GM23338 (cell line): ENCODE measurements around the gene CEP44. TPM values are rescaled to one million over a fixed set of nuclear protein-coding genes. Genes with fewer than 3 reads are reported as not detected.

Experiments
- ATAC-seq: fragments of 200-7000 bp; cut with Tn5 transposase; 3 replicates; pipeline ENCODE4 v1.9.1; 2020
- DNase-seq: peaks from one replicate; pipeline ENCODE4 v3.0.0-alpha.2; 2015; ENCODE audit warnings: low spot score
- H2AFZ ChIP-seq: fragments of 200-600 bp; sonication (generic); 2 replicates; pipeline ENCODE4 v1.8.0; 2016; ENCODE audit warnings: antibody characterized with exemption, mild to moderate bottlenecking, moderate library complexity
- H3F3A ChIP-seq: fragments of 200-600 bp; sonication (generic); replicated peaks from 2 replicates; pipeline ENCODE4 v1.8.0; 2017; ENCODE audit warnings: antibody characterized with exemption, mixed run types, low read depth
- H3K27ac ChIP-seq: fragments of 200-600 bp; sonication (generic); 2 replicates; pipeline ENCODE4 v1.6.1; 2016; ENCODE audit warnings: low read depth
- H3K27me3 ChIP-seq: fragments of 200-600 bp; sonication (generic); 2 replicates; pipeline ENCODE4 v1.8.0; 2016; ENCODE audit warnings: mild to moderate bottlenecking, mixed run types, moderate library complexity; ENCODE audit not compliant: insufficient read depth
- H3K36me3 ChIP-seq: fragments of 200-600 bp; sonication (generic); 2 replicates; pipeline ENCODE4 v1.8.0; 2016; ENCODE audit warnings: mild to moderate bottlenecking; ENCODE audit not compliant: insufficient read depth
- H3K4me1 ChIP-seq: fragments of 200-600 bp; sonication (generic); 2 replicates; pipeline ENCODE4 v1.8.0; 2016; ENCODE audit warnings: mild to moderate bottlenecking, moderate library complexity; ENCODE audit not compliant: insufficient read depth
- H3K4me2 ChIP-seq: fragments of 200-600 bp; sonication (generic); 2 replicates; pipeline ENCODE4 v1.7.1; 2017; ENCODE audit warnings: mixed run types
- H3K4me3 ChIP-seq: fragments of 200-600 bp; sonication (generic); 2 replicates; pipeline ENCODE4 v1.6.1; 2016; ENCODE audit warnings: mixed run types
- H3K79me2 ChIP-seq: fragments of 200-600 bp; sonication (generic); replicated peaks from 2 replicates; pipeline ENCODE4 v1.8.0; 2017; ENCODE audit warnings: mild to moderate bottlenecking; ENCODE audit not compliant: insufficient read depth
- H3K9me2 ChIP-seq: fragments of 200-600 bp; sonication (generic); 2 replicates; pipeline ENCODE4 v1.8.0; 2017; ENCODE audit not compliant: insufficient read depth
- H4K20me1 ChIP-seq: fragments of 200-600 bp; sonication (generic); replicated peaks from 2 replicates; pipeline ENCODE4 v1.8.0; 2017; ENCODE audit warnings: mild to moderate bottlenecking; ENCODE audit not compliant: insufficient read depth
- H3K27ac Mint-ChIP-seq: 2 replicates; pipeline ENCODE4 v1.8.0; 2020; ENCODE audit warnings: inconsistent platforms, mild to moderate bottlenecking, moderate library complexity, mixed read lengths
- H3K27me3 Mint-ChIP-seq: 3 replicates; pipeline ENCODE4 v1.8.0; 2022; ENCODE audit warnings: low read depth, mild to moderate bottlenecking, moderate library complexity, mixed read lengths, inconsistent platforms; ENCODE audit not compliant: insufficient read depth, poor library complexity
- H3K36me3 Mint-ChIP-seq: 3 replicates; pipeline ENCODE4 v1.8.0; 2021; ENCODE audit warnings: low read depth, mild to moderate bottlenecking, inconsistent platforms, moderate library complexity, mixed read lengths
- H3K4me1 Mint-ChIP-seq: 3 replicates; pipeline ENCODE4 v1.8.0; 2020; ENCODE audit warnings: mild to moderate bottlenecking, inconsistent platforms, mixed read lengths
- H3K4me3 Mint-ChIP-seq: 3 replicates; pipeline ENCODE4 v1.8.0; 2021; ENCODE audit warnings: moderate library complexity, mild to moderate bottlenecking, inconsistent platforms, mixed read lengths
- H3K9me3 Mint-ChIP-seq: 3 replicates; pipeline ENCODE4 v1.8.0; 2020; ENCODE audit warnings: moderate library complexity, mild to moderate bottlenecking, inconsistent platforms, mixed read lengths
- CREB1 ChIP-seq: fragments of 250-450 bp; sonication (Bioruptor Pico); IDR thresholded peaks from 2 replicates; pipeline ENCODE4 v1.5.0; 2020; ENCODE audit warnings: low read depth, mild to moderate bottlenecking, moderate library complexity
- EZH2phosphoT487 ChIP-seq: fragments of 200-600 bp; sonication (generic); IDR thresholded peaks from one replicate; pipeline ENCODE4 v1.8.1; 2018; ENCODE audit warnings: antibody characterized with exemption; ENCODE audit not compliant: unreplicated experiment
- JUNB ChIP-seq: IDR thresholded peaks from one replicate; pipeline ENCODE4 v1.6.1; 2016; ENCODE audit warnings: antibody characterized with exemption; ENCODE audit not compliant: unreplicated experiment
- NANOG ChIP-seq: IDR thresholded peaks from 2 replicates; pipeline ENCODE4 v1.6.1; 2016; ENCODE audit warnings: antibody characterized with exemption, borderline replicate concordance
- POLR2AphosphoS5 ChIP-seq: IDR thresholded peaks from 2 replicates; pipeline ENCODE4 v1.6.1; 2016; ENCODE audit warnings: antibody characterized with exemption, low read depth
- STAT1 ChIP-seq: IDR thresholded peaks from one replicate; pipeline ENCODE4 v1.6.1; 2016; ENCODE audit warnings: antibody characterized with exemption; ENCODE audit not compliant: unreplicated experiment
- ZNF114 ChIP-seq: fragments of 250-450 bp; sonication (Bioruptor Pico); IDR thresholded peaks from 2 replicates; pipeline ENCODE4 v1.5.0; 2020; ENCODE audit warnings: mild to moderate bottlenecking, moderate library complexity
- ZNF331 ChIP-seq: fragments of 250-450 bp; sonication (Bioruptor Pico); IDR thresholded peaks from 2 replicates; pipeline ENCODE4 v1.5.0; 2020; ENCODE audit warnings: low read depth, mild to moderate bottlenecking, moderate library complexity
- ZNF462 ChIP-seq: fragments of 250-450 bp; sonication (Bioruptor Pico); IDR thresholded peaks from 2 replicates; pipeline ENCODE4 v1.5.0; 2020; ENCODE audit warnings: mild to moderate bottlenecking, moderate library complexity
- polyA plus RNA-seq: library from polyadenylated mRNA; unstranded; fragments of >200 nt; fragmentation: Nextera tagmentation; extraction: Ambion mirVana; gene quantifications from 2 replicates; pipeline ENCODE4 v1.2.1, GENCODE V29; 2016
- total RNA-seq: library from RNA; depleted of rRNA; stranded (reverse); fragments of >200 nt; shearing (Covaris generic); gene quantifications from 2 replicates; pipeline ENCODE4 v1.2.3, GENCODE V29; 2014
- TF ChIP-seq, protein P1 (sequence below): IDR thresholded peaks from one replicate; pipeline ENCODE4 v1.6.1; 2018; ENCODE audit warnings: antibody characterized with exemption; ENCODE audit not compliant: unreplicated experiment
- TF ChIP-seq, protein P2 (sequence below): IDR thresholded peaks from 2 replicates; pipeline ENCODE4 v1.6.1; 2016; ENCODE audit warnings: antibody characterized with exemption

Gene CEP44
- total and polyA plus RNA-seq, 2 experiments from 2014 or later, result 12.1 to 17.4 TPM

GRCh38 chr4:174334628-174335027 lies 50.9 kb downstream of the CEP44 start (continued):
- TF ChIP-seq EZH2phosphoT487 (no peak), STAT1 (no peak), NANOG (no peak)

DNA sequence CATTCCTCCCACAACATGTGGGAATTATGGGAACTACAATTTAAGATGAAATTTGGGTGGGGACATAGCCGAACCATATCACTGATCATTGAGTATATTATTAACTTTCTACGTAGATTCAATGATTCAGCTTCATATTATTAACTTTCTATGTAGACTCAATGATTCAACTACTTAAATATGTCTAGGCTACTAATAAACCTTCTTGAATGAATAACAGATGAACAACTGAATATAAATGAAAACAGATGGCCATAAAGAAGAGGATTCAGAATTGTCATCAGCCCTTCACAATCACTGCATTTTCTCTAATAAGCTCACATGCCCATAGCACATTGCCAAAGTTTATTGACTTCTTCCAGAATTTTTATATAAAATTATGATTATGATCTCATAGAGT lies 57.0 kb downstream of the CEP44 start:
- Histone ChIP-seq H4K20me1 (no peaks in the 10 kb centered on the region), H2AFZ (no peak overlapping the region), H3K4me2 (no peak overlapping the region), H3K79me2 (no peaks in the 10 kb centered on the region), H3K27me3 (no peaks in the 10 kb centered on the region), H3F3A (no peaks in the 10 kb centered on the region), H3K4me3 (no peak overlapping the region), H3K9me2 (0 out of 2 replicates have a peak, but pooled peaks cover 7% of the 10 kb centered on the region), H3K4me1 (no peaks in the 10 kb centered on the region), H3K27ac (no peak overlapping the region), H3K36me3 (no peaks in the 10 kb centered on the region)
- Mint-ChIP-seq H3K27ac (no peak overlapping the region), H3K4me3 (no peak overlapping the region), H3K27me3 (no peaks in the 10 kb centered on the region), H3K4me1 (no peaks in the 10 kb centered on the region), H3K36me3 (no peaks in the 10 kb centered on the region), H3K9me3 (no peaks in the 10 kb centered on the region)
- TF ChIP-seq ZNF114 (CRISPR knock-in tag) (no peak), CREB1 (CRISPR knock-in tag) (no peak), JUNB (no peak), STAT1 (no peak), ZNF331 (CRISPR knock-in tag) (no peak), EZH2phosphoT487 (no peak), NANOG (no peak), ZNF462 (CRISPR knock-in tag) (no peak), POLR2AphosphoS5 (no peak)
- TF ChIP-seq, protein P1, sequence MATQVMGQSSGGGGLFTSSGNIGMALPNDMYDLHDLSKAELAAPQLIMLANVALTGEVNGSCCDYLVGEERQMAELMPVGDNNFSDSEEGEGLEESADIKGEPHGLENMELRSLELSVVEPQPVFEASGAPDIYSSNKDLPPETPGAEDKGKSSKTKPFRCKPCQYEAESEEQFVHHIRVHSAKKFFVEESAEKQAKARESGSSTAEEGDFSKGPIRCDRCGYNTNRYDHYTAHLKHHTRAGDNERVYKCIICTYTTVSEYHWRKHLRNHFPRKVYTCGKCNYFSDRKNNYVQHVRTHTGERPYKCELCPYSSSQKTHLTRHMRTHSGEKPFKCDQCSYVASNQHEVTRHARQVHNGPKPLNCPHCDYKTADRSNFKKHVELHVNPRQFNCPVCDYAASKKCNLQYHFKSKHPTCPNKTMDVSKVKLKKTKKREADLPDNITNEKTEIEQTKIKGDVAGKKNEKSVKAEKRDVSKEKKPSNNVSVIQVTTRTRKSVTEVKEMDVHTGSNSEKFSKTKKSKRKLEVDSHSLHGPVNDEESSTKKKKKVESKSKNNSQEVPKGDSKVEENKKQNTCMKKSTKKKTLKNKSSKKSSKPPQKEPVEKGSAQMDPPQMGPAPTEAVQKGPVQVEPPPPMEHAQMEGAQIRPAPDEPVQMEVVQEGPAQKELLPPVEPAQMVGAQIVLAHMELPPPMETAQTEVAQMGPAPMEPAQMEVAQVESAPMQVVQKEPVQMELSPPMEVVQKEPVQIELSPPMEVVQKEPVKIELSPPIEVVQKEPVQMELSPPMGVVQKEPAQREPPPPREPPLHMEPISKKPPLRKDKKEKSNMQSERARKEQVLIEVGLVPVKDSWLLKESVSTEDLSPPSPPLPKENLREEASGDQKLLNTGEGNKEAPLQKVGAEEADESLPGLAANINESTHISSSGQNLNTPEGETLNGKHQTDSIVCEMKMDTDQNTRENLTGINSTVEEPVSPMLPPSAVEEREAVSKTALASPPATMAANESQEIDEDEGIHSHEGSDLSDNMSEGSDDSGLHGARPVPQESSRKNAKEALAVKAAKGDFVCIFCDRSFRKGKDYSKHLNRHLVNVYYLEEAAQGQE, result no peak
- TF ChIP-seq, protein P2, sequence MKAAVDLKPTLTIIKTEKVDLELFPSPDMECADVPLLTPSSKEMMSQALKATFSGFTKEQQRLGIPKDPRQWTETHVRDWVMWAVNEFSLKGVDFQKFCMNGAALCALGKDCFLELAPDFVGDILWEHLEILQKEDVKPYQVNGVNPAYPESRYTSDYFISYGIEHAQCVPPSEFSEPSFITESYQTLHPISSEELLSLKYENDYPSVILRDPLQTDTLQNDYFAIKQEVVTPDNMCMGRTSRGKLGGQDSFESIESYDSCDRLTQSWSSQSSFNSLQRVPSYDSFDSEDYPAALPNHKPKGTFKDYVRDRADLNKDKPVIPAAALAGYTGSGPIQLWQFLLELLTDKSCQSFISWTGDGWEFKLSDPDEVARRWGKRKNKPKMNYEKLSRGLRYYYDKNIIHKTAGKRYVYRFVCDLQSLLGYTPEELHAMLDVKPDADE, result no peak
- ATAC-seq, result no peak
- no peak for DNase-seq
